ENCODE data around the gene ARHGAP26.
"Not testable (repeated sequence)": the region's sequence is repeated elsewhere in the genome, so short reads cannot be mapped to it uniquely, and the experiment has no call there.

ARHGAP26 gene

DNA sequence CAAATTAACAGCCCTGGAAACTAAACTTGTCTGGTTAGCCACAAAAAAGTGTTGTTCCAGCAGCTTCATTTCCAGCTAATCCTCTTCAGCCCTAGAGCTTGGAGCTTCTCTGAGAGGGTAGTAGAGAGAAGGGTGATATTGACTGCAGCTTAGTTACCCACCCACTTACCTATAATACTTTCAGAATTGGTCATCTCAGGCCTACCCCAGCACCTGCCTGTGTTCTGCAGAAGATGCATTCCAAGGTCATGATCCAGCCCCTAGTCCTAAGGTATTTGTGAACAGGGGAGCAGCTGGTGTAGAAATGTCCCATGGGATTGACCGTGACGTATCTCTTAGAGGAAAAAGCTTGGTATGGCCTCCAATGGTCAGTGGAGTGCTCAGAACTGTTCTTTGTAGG lies 344.3 kb downstream of the ARHGAP26 start:
- ChIA-PET CTCF (interaction anchor here (0.6 kb wide), 1 partner anchor 401 kb away, joined by 3 read pairs; no protein-coding TSS in a partner anchor), POLR2A (ENCODE audit: low non-redundant PET) (no interaction called here)
- TF ChIP-seq, protein P1, sequence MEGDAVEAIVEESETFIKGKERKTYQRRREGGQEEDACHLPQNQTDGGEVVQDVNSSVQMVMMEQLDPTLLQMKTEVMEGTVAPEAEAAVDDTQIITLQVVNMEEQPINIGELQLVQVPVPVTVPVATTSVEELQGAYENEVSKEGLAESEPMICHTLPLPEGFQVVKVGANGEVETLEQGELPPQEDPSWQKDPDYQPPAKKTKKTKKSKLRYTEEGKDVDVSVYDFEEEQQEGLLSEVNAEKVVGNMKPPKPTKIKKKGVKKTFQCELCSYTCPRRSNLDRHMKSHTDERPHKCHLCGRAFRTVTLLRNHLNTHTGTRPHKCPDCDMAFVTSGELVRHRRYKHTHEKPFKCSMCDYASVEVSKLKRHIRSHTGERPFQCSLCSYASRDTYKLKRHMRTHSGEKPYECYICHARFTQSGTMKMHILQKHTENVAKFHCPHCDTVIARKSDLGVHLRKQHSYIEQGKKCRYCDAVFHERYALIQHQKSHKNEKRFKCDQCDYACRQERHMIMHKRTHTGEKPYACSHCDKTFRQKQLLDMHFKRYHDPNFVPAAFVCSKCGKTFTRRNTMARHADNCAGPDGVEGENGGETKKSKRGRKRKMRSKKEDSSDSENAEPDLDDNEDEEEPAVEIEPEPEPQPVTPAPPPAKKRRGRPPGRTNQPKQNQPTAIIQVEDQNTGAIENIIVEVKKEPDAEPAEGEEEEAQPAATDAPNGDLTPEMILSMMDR (conservative IDR thresholded peaks at IDR 0.05; ENCODE audit: low read depth): no peak
- no peak overlapping the region for H3K27ac ChIP-seq
- DNase-seq (ENCODE audit: low spot score): peak; percentile 70

DNA sequence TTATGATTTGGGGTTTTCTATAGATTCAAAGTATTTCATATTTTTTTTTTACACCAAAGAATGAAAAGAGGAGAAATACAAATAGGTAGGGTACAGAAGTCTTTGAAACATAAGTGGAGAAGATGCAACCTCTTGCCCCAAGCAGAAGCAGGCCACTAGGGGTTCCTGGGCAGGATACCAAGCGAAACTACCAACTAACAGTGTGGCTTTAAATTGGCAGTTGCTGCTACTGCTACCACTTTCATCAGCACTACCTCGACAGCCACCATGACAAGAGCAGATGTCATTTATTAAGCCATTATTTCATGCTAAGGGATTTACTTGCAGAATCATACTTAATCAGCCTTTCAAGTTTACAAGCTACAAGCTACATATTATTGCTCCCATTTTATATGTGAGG lies 345.2 kb downstream of the ARHGAP26 start:
- ChIA-PET POLR2A (ENCODE audit: low non-redundant PET) (no interaction called here), CTCF (interaction anchor here (0.6 kb wide), 1 partner anchor 151 kb away, joined by 6 read pairs; no protein-coding TSS in a partner anchor)
- TF ChIP-seq, protein P1 (conservative IDR thresholded peaks at IDR 0.05; ENCODE audit: low read depth): no peak
- H3K27ac ChIP-seq: no peak overlapping the region
- no peak for DNase-seq (ENCODE audit: low spot score)

DNA sequence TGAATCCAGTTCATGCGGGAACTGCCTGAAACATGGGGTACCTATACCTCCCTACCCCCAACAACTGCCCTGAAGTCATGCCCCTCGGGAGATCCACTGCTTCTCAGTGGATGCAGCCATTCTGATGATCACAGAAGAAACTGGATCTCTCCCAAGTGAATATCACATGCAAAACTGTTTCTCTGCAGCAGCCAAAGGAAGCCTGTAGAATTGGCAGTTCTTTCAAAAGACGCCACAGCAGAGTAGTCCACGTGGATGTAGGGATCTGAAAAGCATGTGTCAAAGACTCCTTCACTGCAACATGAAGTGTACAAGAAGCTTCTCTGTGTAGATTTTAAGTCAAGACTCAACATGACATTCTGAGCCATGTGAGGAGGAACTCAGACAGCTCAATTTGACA lies 346.6 kb downstream of the ARHGAP26 start:
- DNase-seq (ENCODE audit: low spot score): no peak
- ChIA-PET POLR2A (ENCODE audit: low non-redundant PET) (no interaction called here), CTCF (interaction anchor here (0.6 kb wide), 1 partner anchor 498 kb away, joined by 3 read pairs; no protein-coding TSS in a partner anchor)
- TF ChIP-seq, protein P1 (conservative IDR thresholded peaks at IDR 0.05; ENCODE audit: low read depth): no peak
- H3K27ac ChIP-seq: no peak overlapping the region

DNA sequence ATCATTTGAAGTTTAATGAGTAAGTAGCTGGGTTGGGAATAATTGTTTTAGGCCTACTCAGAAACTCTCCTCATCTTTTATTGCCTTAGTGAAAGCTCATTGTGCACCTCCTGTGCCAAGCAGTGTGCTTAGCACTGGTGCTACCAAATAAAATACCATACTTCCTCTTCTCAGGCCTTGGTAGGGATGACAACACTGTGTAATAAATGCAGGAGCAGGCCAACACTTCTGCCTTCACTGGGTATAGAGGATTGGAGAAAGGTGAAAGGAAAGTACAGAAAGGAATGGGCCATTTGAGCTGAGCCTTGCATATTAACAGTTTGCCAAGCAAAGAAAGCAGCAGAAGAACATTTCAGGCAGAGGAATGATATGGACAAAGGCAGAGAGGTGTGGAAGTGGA lies 347.6 kb downstream of the ARHGAP26 start:
- no peak overlapping the region for H3K27ac ChIP-seq
- TF ChIP-seq, protein P1 (conservative IDR thresholded peaks at IDR 0.05; ENCODE audit: low read depth): no peak
- CTCF ChIA-PET: interaction anchor here (1.4 kb wide), 1 partner anchor 11 kb away, joined by 5 read pairs; no protein-coding TSS in a partner anchor
- no peak for DNase-seq (ENCODE audit: low spot score)
- POLR2A ChIA-PET (ENCODE audit: low non-redundant PET): no interaction called here

DNA sequence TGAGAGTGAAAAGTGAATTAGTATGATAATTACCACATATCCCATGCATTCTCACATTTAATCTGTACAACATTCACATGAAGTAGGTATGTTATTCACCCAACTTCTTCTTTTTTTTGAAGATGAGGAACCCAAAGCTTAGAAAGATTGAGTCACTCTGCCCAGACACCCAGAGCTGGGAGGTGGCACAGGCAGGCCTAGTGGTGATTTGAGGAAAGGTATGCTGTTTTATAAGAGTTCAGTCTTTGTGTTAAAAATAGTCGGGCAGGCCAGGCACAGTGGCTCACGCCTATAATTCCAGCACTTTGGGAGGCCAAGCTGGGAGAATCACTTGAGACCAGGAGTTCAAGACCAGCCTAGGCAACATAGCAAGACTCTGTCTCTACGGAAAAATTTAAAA lies 348.0 kb downstream of the ARHGAP26 start:
- ChIA-PET POLR2A (ENCODE audit: low non-redundant PET) (no interaction called here), CTCF (interaction anchor here (1.4 kb wide), 1 partner anchor 10 kb away, joined by 5 read pairs; no protein-coding TSS in a partner anchor)
- TF ChIP-seq, protein P1 (conservative IDR thresholded peaks at IDR 0.05; ENCODE audit: low read depth): no peak
- no peak overlapping the region for H3K27ac ChIP-seq
- no peak for DNase-seq (ENCODE audit: low spot score)

DNA sequence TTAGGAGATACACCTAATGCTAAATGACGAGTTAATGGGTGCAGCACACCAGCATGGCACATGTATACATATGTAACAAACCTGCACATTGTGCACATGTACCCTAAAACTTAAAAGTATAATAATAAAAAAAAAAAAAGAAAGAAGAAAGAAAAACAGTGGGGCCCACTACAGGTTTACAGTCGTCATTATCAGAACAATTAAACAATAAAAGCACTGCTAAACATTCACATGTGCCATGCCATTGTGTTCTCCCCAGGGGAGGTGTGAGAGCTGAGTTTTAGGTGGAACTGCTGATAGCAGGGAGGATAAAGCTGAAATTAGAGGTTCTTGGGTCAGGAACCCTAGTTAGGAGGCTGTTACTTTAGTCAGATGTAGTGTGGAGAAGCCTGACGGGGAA lies 348.6 kb downstream of the ARHGAP26 start:
- DNase-seq (ENCODE audit: low spot score); H3K27ac ChIP-seq; POLR2A ChIA-PET (ENCODE audit: low non-redundant PET): not testable (repeated sequence)
- CTCF ChIA-PET: interaction anchor here (0.6 to 1.4 kb wide), 4 partner anchors 8 to 1040 kb away, joined by 3 to 5 read pairs (median 3); no protein-coding TSS in a partner anchor

DNA sequence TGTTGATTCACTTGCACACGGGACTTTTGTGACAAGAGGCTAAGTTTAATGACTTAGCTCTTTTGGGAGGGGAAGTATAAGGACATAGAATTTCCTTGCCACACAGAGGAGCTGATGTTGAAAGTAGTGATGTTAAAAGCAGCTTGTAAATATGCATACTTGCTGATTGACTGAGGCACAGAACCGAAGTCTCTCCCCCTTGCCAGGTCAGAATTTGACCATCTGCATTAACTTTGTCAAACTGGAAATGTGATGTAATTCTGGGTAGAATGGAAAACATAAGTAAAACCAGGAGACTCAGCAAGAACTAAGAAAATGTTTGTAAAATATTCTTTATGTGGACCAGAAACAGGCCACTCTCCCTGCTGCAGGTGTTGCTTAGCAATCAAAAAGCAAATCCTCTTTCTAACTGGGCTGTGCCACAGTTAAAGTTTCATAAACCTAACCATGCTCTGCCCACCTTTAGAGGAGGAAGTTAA lies 349.2 kb downstream of the ARHGAP26 start:
- no peak for DNase-seq (ENCODE audit: low spot score)
- POLR2A ChIA-PET (ENCODE audit: low non-redundant PET): no interaction called here
- TF ChIP-seq, protein P1 (conservative IDR thresholded peaks at IDR 0.05; ENCODE audit: low read depth): no peak
- no peak overlapping the region for H3K27ac ChIP-seq
- CTCF ChIA-PET: interaction anchor here (0.6 to 0.7 kb wide), 3 partner anchors 9 to 1039 kb away, joined by 3 read pairs; no protein-coding TSS in a partner anchor
